GM12878 (cell line): ENCODE measurements around the gene CARD11. TPM values are rescaled to one million over a fixed set of nuclear protein-coding genes. Genes with fewer than 3 reads are reported as not detected.

ENCODE experiments used
- ATAC-seq: fragments of 200-7000 bp; cut with Tn5 transposase; 3 replicates; pipeline ENCODE4 v1.9.1; 2020; ENCODE audit warnings: mild to moderate bottlenecking, moderate library complexity
- BruUV-seq: library from RNA; stranded (reverse); fragments of 400-500 nt; replicated peaks from 2 replicates; lab custom pipeline; 2021; lab: Mats Ljungman, UMichigan
- CTCF ChIA-PET: fragments of 300-600 bp; sonication (Branson Sonifier 250); formaldehyde crosslinking; extraction: SDS; loops from one replicate; lab custom pipeline; 2021; ENCODE audit warnings: inconsistent platforms; lab: Yijun Ruan, JAX
- POLR2A ChIA-PET: fragments of 350-600 bp; formaldehyde crosslinking; extraction: SDS; loops from one replicate; lab custom pipeline; 2021; ENCODE audit warnings: inconsistent platforms; lab: Charles Lee
- RAD21 ChIA-PET: fragments of 300-600 bp; sonication (Branson Sonifier 250); formaldehyde crosslinking; loops from one replicate; lab custom pipeline; 2023; ENCODE audit warnings: antibody characterized with exemption; ENCODE audit not compliant: unreplicated experiment; lab: Charles Lee
- SMC1A ChIA-PET: fragments of 300-600 bp; sonication (Branson Sonifier 250); formaldehyde crosslinking; loops from one replicate; lab custom pipeline; 2023; ENCODE audit not compliant: unreplicated experiment, uncharacterized antibody; lab: Charles Lee
- DNase-seq: peaks from one replicate; pipeline ENCODE4 v3.0.0-alpha.2; 2011; ENCODE audit warnings: low read depth, low spot score
- FAIRE-seq: peaks from 3 replicates; lab custom pipeline; 2011; peaks lifted over from hg19 to GRCh38; lab: Jason Lieb, UNC
- H2AFZ ChIP-seq: 2 replicates; pipeline ENCODE4 v1.6.0; 2011; ENCODE audit warnings: low read depth, low read length, control low read depth; ENCODE audit not compliant: control insufficient read depth
- H3K27ac ChIP-seq: 2 replicates; pipeline ENCODE4 v1.5.1; 2011; ENCODE audit warnings: control low read depth; ENCODE audit not compliant: control insufficient read depth, insufficient read depth
- H3K27me3 ChIP-seq, 2 experiments: replicated peaks in 1 of 2; 2 replicates each; pipeline versions ENCODE4 v1.6.0 to v1.6.1; 2011; ENCODE audit warnings: low read length in 1 of 2; ENCODE audit not compliant: control insufficient read depth in 2 of 2, insufficient read depth in 2 of 2
- H3K36me3 ChIP-seq, 2 experiments: 2 replicates each; pipeline ENCODE4 v1.5.1; 2011; ENCODE audit warnings: low read length in 1 of 2; ENCODE audit not compliant: control insufficient read depth in 2 of 2, insufficient read depth in 2 of 2
- H3K4me1 ChIP-seq: 2 replicates; pipeline ENCODE4 v1.6.1; 2011; ENCODE audit warnings: mild to moderate bottlenecking, low read length, moderate library complexity, mixed read lengths; ENCODE audit not compliant: control insufficient read depth, insufficient read depth
- H3K4me2 ChIP-seq: 2 replicates; pipeline ENCODE4 v1.6.0; 2011; ENCODE audit warnings: control low read depth; ENCODE audit not compliant: control insufficient read depth, insufficient read depth
- H3K4me3 ChIP-seq: fragments of 200-600 bp; sonication (generic); 2 replicates; pipeline ENCODE4 v1.5.1; 2016
- H3K79me2 ChIP-seq: 2 replicates; pipeline ENCODE4 v1.6.0; 2011; ENCODE audit warnings: low read length; ENCODE audit not compliant: control insufficient read depth, insufficient read depth
- H3K9ac ChIP-seq: 2 replicates; pipeline ENCODE4 v1.8.0; 2011; ENCODE audit warnings: low read length, control low read depth, mixed read lengths; ENCODE audit not compliant: control insufficient read depth, insufficient read depth
- H3K9me3 ChIP-seq: replicated peaks from 3 replicates; pipeline ENCODE4 v1.5.1; 2011; ENCODE audit warnings: mild to moderate bottlenecking, low read length; ENCODE audit not compliant: control insufficient read depth, insufficient read depth
- H4K20me1 ChIP-seq: 2 replicates; pipeline ENCODE4 v1.6.0; 2011; ENCODE audit not compliant: control insufficient read depth, insufficient read depth
- EZH2 ChIP-seq: IDR thresholded peaks from 2 replicates; pipeline ENCODE4 v1.6.1; 2012; ENCODE audit warnings: low read depth, mild to moderate bottlenecking, control low read depth, inconsistent platforms, low read length, borderline replicate concordance; ENCODE audit not compliant: control insufficient read depth
- MYB ChIP-seq: fragments of 150-350 bp; IDR thresholded peaks from 2 replicates; pipeline ENCODE4 v1.6.1; 2014; ENCODE audit warnings: mild to moderate bottlenecking, low read depth, low read length, borderline replicate concordance
- PML ChIP-seq: IDR thresholded peaks from 2 replicates; pipeline ENCODE4 v1.6.1; 2012; ENCODE audit warnings: low read length, inconsistent platforms
- POLR2AphosphoS5 ChIP-seq: IDR thresholded peaks from 2 replicates; pipeline ENCODE4 v1.6.1; 2011; ENCODE audit warnings: mild to moderate bottlenecking, low read length, inconsistent platforms
- RAD21 ChIP-seq: IDR thresholded peaks from 2 replicates; pipeline ENCODE4 v1.6.1; 2011; ENCODE audit warnings: mild to moderate bottlenecking, low read depth, low read length, moderate library complexity; ENCODE audit not compliant: insufficient read depth
- RAD51 ChIP-seq: fragments of 450-650 bp; IDR thresholded peaks from 2 replicates; pipeline ENCODE4 v1.6.1; 2016; ENCODE audit warnings: moderate library complexity, mild to moderate bottlenecking, inconsistent platforms
- RBBP5 ChIP-seq: fragments of 200-600 bp; sonication (generic); conservative IDR thresholded peaks from 2 replicates; pipeline ENCODE4 v1.6.1; 2016
- SIN3A ChIP-seq: IDR thresholded peaks from 2 replicates; pipeline ENCODE4 v1.6.1; 2012; ENCODE audit warnings: low read depth, low read length, improper control_type of control experiment
- SIX5 ChIP-seq: IDR thresholded peaks from 2 replicates; pipeline ENCODE4 v1.6.1; 2011; ENCODE audit warnings: mild to moderate bottlenecking, low read depth, low read length, moderate library complexity; ENCODE audit not compliant: severe bottlenecking
- SMC3 ChIP-seq: IDR thresholded peaks from 2 replicates; pipeline ENCODE4 v1.6.1; 2011; ENCODE audit warnings: low read length, improper control_type of control experiment, borderline replicate concordance
- ZBTB11 ChIP-seq: fragments of 450-650 bp; formaldehyde crosslinking; IDR thresholded peaks from 2 replicates; pipeline ENCODE4 v1.5.0; 2022; ENCODE audit warnings: mild to moderate bottlenecking, missing genetic modification characterization
- WGBS: methylation state at CpG from one replicate; pipeline ENCODE4 v1.1.6; 2016; ENCODE audit warnings: low lambda C conversion rate; ENCODE audit not compliant: insufficient replicate concordance, insufficient coverage; ENCODE audit errors: missing lambda C conversion rate; 5-methylcytosine and 5-hydroxymethylcytosine counted together
- in situ Hi-C: fragments of 300-500 bp; cut with MboI; formaldehyde crosslinking; loops from 9 replicates; pipeline ENCODE4 v1.14.3; 2018; ENCODE audit warnings: mixed read lengths
- intact Hi-C: fragments of 100-400 bp; cut with micrococcal nuclease; formaldehyde crosslinking; loops from one replicate; pipeline ENCODE4 v1.14.2; 2022; ENCODE audit not compliant: unreplicated experiment
- polyA plus RNA-seq, 11 experiments: library from polyadenylated mRNA; depleted of rRNA in 4 of 11; unstranded in 6 of 11; stranded (reverse) in 5 of 11; fragments of >200 nt; fragmentation: Nextera tagmentation in 4 of 11; fragmentation: Illumina TruSeq in 1 of 11; extraction: Ambion mirVana in 4 of 11; extraction: Trizol in 1 of 11; gene quantifications; 1 replicate in 1 of 11; 2 replicates in 10 of 11; pipeline versions ENCODE4 v1.2.1 to v1.2.3, GENCODE V29; 2011 to 2016; ENCODE audit warnings: inconsistent platforms in 2 of 11, missing spikeins in 2 of 11, low read depth in 1 of 11
- total RNA-seq, 4 experiments: library from RNA; depleted of rRNA in 3 of 4; stranded (reverse); fragments of >200 nt in 3 of 4; fragmentation: Illumina TruSeq in 1 of 4; extraction: Trizol in 1 of 4; gene quantifications; 2 replicates each; pipeline versions ENCODE4 v1.2.1 to v1.2.3, GENCODE V29; 2013 to 2021
- TF ChIP-seq, protein P1 (sequence below): fragments of 450-650 bp; formaldehyde crosslinking; IDR thresholded peaks from 2 replicates; pipeline ENCODE4 v1.4.0; 2022; ENCODE audit warnings: mild to moderate bottlenecking, moderate library complexity
- TF ChIP-seq, protein P2 (sequence below): fragments of 450-650 bp; IDR thresholded peaks from 2 replicates; pipeline ENCODE4 v1.6.1; 2018; ENCODE audit warnings: borderline replicate concordance, mild to moderate bottlenecking; ENCODE audit not compliant: partially characterized antibody

The CARD11 gene
- total and polyA plus RNA-seq, 10 of the 15 experiments (the other 5 are each of a cell fraction or from before 2014, with no cell fraction given): 0.27 to 72.0 (median 28.4) TPM

DNA sequence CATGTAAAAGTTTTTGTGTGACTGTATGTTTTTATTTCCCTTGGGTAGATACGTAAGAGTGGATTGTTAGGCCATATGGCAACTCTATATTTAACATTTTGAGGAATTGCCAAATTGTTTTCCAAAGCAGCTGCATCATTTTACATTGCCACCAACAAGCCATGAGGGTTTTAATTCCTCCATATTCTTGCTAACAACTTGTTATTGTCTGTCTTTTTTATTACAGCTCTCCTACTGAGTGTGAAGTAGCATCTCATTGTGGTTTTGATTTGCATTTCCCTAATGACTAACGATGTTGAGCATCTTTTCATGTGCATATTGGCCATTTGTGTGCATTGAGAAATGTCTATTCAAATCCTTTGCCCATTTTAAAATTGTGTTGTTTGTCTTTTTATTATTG is 94.9 kb downstream of the CARD11 start (continued):
- TF ChIP-seq, protein P1, sequence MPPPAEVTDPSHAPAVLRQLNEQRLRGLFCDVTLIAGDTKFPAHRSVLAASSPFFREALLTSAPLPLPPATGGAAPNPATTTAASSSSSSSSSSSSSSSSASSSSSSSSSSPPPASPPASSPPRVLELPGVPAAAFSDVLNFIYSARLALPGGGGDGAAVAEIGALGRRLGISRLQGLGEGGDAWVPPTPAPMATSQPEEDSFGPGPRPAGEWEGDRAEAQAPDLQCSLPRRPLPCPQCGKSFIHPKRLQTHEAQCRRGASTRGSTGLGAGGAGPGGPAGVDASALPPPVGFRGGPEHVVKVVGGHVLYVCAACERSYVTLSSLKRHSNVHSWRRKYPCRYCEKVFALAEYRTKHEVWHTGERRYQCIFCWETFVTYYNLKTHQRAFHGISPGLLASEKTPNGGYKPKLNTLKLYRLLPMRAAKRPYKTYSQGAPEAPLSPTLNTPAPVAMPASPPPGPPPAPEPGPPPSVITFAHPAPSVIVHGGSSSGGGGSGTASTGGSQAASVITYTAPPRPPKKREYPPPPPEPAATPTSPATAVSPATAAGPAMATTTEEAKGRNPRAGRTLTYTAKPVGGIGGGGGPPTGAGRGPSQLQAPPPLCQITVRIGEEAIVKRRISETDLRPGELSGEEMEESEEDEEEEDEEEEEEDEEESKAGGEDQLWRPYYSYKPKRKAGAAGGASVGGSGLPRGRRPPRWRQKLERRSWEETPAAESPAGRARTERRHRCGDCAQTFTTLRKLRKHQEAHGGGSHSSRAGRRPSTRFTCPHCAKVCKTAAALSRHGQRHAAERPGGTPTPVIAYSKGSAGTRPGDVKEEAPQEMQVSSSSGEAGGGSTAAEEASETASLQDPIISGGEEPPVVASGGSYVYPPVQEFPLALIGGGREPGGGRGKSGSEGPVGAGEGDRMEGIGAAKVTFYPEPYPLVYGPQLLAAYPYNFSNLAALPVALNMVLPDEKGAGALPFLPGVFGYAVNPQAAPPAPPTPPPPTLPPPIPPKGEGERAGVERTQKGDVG (CRISPR knock-in tag): no peak
- TF ChIP-seq SIN3A (no peak), SMC3 (no peak), SIX5 (no peak)

DNA sequence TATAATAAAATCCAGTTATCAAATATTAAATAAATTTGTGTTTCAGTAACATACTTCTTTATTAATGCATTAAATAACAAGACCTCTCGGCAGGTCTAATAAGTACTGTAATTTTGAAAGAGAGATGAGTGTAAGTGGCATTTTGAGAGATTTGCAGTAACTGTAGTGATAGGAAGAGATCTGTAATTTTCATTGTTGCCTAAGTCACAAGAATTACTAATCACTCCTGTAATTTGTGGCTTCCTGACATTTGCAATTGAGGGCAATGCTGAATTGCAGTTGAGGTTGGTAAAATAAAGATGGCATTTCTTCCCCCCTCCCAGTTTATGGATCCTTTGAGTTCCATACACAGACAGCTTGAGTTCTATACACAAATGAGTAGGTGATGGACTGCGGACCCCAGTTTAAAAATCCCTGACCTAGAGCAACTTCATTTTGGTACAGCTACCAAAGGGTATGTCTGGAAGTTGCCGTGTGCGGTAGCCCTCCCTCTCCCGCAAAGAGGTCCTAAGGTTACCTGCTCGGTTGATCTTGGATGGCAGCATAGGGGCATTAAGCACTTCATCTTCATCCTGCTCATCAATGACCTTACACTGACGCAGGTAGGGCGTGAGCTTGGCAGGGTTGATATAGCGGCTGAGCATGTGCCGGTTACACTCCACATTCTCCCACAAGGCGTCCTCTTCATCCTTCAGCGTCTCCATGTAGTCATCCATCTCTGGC is 96.4 kb downstream of the CARD11 start:
- Histone ChIP-seq H3K36me3 (peaks cover 5 to 19% of the 10 kb centered on the region in 2 experiments), H3K4me1 (no peaks in the 10 kb centered on the region), H3K4me3 (no peak overlapping the region), H3K9me3 (peaks cover 4% of the 10 kb centered on the region), H3K27ac (no peak overlapping the region), H3K9ac (no peak overlapping the region), H3K79me2 (no peaks in the 10 kb centered on the region), H3K27me3 (no peaks in the 10 kb centered on the region), H3K4me2 (no peak overlapping the region), H2AFZ (no peak overlapping the region), H4K20me1 (no peaks in the 10 kb centered on the region)
- ChIA-PET SMC1A (interaction anchor here (0.9 kb wide), 1 partner anchor 10 kb away, joined by 3 read pairs; no protein-coding TSS in a partner anchor), RAD21 (no interaction called here), POLR2A (no interaction called here), CTCF (interaction anchor here (0.6 to 1.2 kb wide), 2 partner anchors 94 to 384 kb away, joined by 3 to 4 read pairs; no protein-coding TSS in a partner anchor)
- in situ Hi-C loops (no loop called here), intact Hi-C loops (no loop called here)
- ATAC-seq: no peak
- no peak for FAIRE-seq
- WGBS: 99% methylated on average over 12 of the region's 12 CpGs
- BruUV-seq: no TSS peak
- no peak for DNase-seq
- TF ChIP-seq RAD21: no peak
- TF ChIP-seq EZH2: no peak
- TF ChIP-seq, protein P2, sequence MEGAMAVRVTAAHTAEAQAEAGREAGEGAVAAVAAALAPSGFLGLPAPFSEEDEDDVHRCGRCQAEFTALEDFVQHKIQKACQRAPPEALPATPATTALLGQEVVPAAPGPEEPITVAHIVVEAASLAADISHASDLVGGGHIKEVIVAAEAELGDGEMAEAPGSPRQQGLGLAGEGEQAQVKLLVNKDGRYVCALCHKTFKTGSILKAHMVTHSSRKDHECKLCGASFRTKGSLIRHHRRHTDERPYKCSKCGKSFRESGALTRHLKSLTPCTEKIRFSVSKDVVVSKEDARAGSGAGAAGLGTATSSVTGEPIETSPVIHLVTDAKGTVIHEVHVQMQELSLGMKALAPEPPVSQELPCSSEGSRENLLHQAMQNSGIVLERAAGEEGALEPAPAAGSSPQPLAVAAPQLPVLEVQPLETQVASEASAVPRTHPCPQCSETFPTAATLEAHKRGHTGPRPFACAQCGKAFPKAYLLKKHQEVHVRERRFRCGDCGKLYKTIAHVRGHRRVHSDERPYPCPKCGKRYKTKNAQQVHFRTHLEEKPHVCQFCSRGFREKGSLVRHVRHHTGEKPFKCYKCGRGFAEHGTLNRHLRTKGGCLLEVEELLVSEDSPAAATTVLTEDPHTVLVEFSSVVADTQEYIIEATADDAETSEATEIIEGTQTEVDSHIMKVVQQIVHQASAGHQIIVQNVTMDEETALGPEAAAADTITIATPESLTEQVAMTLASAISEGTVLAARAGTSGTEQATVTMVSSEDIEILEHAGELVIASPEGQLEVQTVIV: no peak
- TF ChIP-seq ZBTB11: no peak
- no peak for TF ChIP-seq MYB
- no peak for TF ChIP-seq PML
- no peak for TF ChIP-seq RBBP5
- TF ChIP-seq POLR2AphosphoS5: no peak
- no peak for TF ChIP-seq RAD51
